ENCODE data around the gene WEE2. TPM values are rescaled to one million over a fixed set of nuclear protein-coding genes. Genes with fewer than 3 reads are reported as not detected.

Gene WEE2
- total and polyA plus RNA-seq, 9 of the 15 experiments (the other 6 are each of a cell fraction or from before 2014, with no cell fraction given) = not detected

- TF ChIP-seq MGA (IDR thresholded peaks at IDR 0.05) = peak; percentile 43; the same call in 1 of the 2 replicates
- no peak for TF ChIP-seq CUX1 (CRISPR knock-in tag; IDR thresholded peaks at IDR 0.05)
- peak; percentile 86 for TF ChIP-seq CHD1 (IDR thresholded peaks at IDR 0.05; ENCODE audit: low read length)
- no peak for TF ChIP-seq KDM2B (CRISPR knock-in tag; IDR thresholded peaks at IDR 0.05)
- no peak for TF ChIP-seq ZNF217 (CRISPR knock-in tag; IDR thresholded peaks at IDR 0.05)
- TF ChIP-seq NBN (IDR thresholded peaks at IDR 0.05; ENCODE audit: low read depth) = no peak
- no peak for TF ChIP-seq ZBTB7A (IDR thresholded peaks at IDR 0.05; ENCODE audit: borderline replicate concordance, control insufficient read depth, low read depth, low read length)
- TF ChIP-seq NEUROD1 (IDR thresholded peaks at IDR 0.05; ENCODE audit: borderline replicate concordance, low read depth, low read length, partially characterized antibody) = no peak
Observed at GRCh38 chr7:141737118-141737835, 29.1 kb downstream of the WEE2 start (continued).

Data from K562 (cell line).